PFSK-1 (cell line): ENCODE results near the gene FOXF2.

Source experiments
- POLR2AphosphoS5 ChIP-seq: IDR thresholded peaks from 2 replicates; pipeline ENCODE4 v1.6.1; 2012; ENCODE audit warnings: low read depth, mild to moderate bottlenecking, control low read depth, low read length, moderate library complexity
- SIN3A ChIP-seq: IDR thresholded peaks from 2 replicates; pipeline ENCODE4 v1.6.1; 2012; ENCODE audit warnings: mild to moderate bottlenecking, low read length, moderate library complexity, borderline replicate concordance; ENCODE audit not compliant: insufficient read depth

GRCh38 chr6:1371933-1372332 is 17.4 kb upstream of the FOXF2 start:
- TF ChIP-seq POLR2AphosphoS5 (no peak), SIN3A (no peak)
